SK-N-SH (cell line): Measurements from ENCODE around the gene SMYD1. TPM values are rescaled to one million over a fixed set of nuclear protein-coding genes. Genes with fewer than 3 reads are reported as not detected.

Experiments used
- CTCF ChIA-PET: fragments of 300-600, 350-600 bp; formaldehyde crosslinking; extraction: SDS; loops from one replicate; lab custom pipeline; 2021; lab: Yijun Ruan, JAX
- POLR2A ChIA-PET: fragments of 350-600 bp; sonication (Branson Sonifier 250); formaldehyde crosslinking; extraction: SDS; loops from one replicate; lab custom pipeline; 2020; ENCODE audit warnings: antibody characterized with exemption, inconsistent platforms; lab: Yijun Ruan, JAX
- DNase-seq: peaks from one replicate; pipeline ENCODE4 v3.0.0; 2012
- H2AFZ ChIP-seq: fragments of 200-600 bp; sonication (generic); 2 replicates; pipeline ENCODE4 v1.8.1; 2016; ENCODE audit warnings: antibody characterized with exemption, mild to moderate bottlenecking, low read depth
- H3F3A ChIP-seq: fragments of 200-600 bp; sonication (generic); replicated peaks from 2 replicates; pipeline ENCODE3; 2016; ENCODE audit warnings: antibody characterized with exemption, mild to moderate bottlenecking; ENCODE audit not compliant: insufficient read depth
- H3K27ac ChIP-seq, 2 experiments: fragments of 200-500 bp in 1 of 2; fragments of 200-600 bp in 1 of 2; sonication (Bioruptor generic) in 1 of 2; sonication (generic), shearing (Covaris generic) in 1 of 2; 2 replicates each; pipeline versions ENCODE4 v1.5.1 to v1.6.1; 2014 to 2016; ENCODE audit warnings: low read depth in 2 of 2, inconsistent platforms in 1 of 2, low read length in 1 of 2, mild to moderate bottlenecking in 1 of 2, mixed read lengths in 1 of 2
- H3K27me3 ChIP-seq: fragments of 200-600 bp; sonication (generic), shearing (Covaris generic); 2 replicates; pipeline ENCODE4 v1.6.1; 2016; ENCODE audit warnings: mixed run types; ENCODE audit not compliant: insufficient read depth
- H3K36me3 ChIP-seq, 2 experiments: fragments of 200-500 bp in 1 of 2; fragments of 200-600 bp in 1 of 2; sonication (Bioruptor generic) in 1 of 2; sonication (generic) in 1 of 2; replicated peaks in 1 of 2; 2 replicates each; pipeline versions ENCODE3 to v1.5.1; 2014 to 2016; ENCODE audit warnings: low read length in 1 of 2, mild to moderate bottlenecking in 1 of 2; ENCODE audit not compliant: insufficient read depth in 2 of 2, control insufficient read depth in 1 of 2
- H3K4me1 ChIP-seq, 2 experiments: fragments of 200-500 bp in 1 of 2; fragments of 200-600 bp in 1 of 2; sonication (Bioruptor generic) in 1 of 2; sonication (generic), shearing (Covaris generic) in 1 of 2; 2 replicates each; pipeline versions ENCODE4 v1.5.1 to v1.6.1; 2014 to 2016; ENCODE audit warnings: low read depth in 1 of 2, low read length in 1 of 2, mixed run types in 1 of 2; ENCODE audit not compliant: insufficient read depth in 2 of 2, control insufficient read depth in 1 of 2
- H3K4me2 ChIP-seq: fragments of 200-600 bp; sonication (generic), shearing (Covaris generic); 2 replicates; pipeline ENCODE4 v1.6.1; 2017; ENCODE audit warnings: mixed run types
- H3K4me3 ChIP-seq, 2 experiments: fragments of 200-500 bp in 1 of 2; fragments of 200-600 bp in 1 of 2; sonication (Bioruptor generic) in 1 of 2; sonication (generic), shearing (Covaris generic) in 1 of 2; 2 replicates each; pipeline versions ENCODE4 v1.5.1 to v1.8.1; 2014 to 2016; ENCODE audit warnings: low read depth in 2 of 2, inconsistent platforms in 1 of 2, low read length in 1 of 2, mild to moderate bottlenecking in 1 of 2, mixed read lengths in 1 of 2, moderate library complexity in 1 of 2
- H3K79me2 ChIP-seq: fragments of 200-600 bp; sonication (generic); 2 replicates; pipeline ENCODE4 v1.8.1; 2017; ENCODE audit warnings: mild to moderate bottlenecking; ENCODE audit not compliant: insufficient read depth
- H3K9ac ChIP-seq: fragments of 200-600 bp; sonication (generic); 2 replicates; pipeline ENCODE4 v1.6.1; 2017; ENCODE audit warnings: mixed run types
- H3K9me2 ChIP-seq: fragments of 200-600 bp; sonication (generic); 2 replicates; pipeline ENCODE4 v1.6.1; 2017; ENCODE audit warnings: mixed run types
- H3K9me3 ChIP-seq: fragments of 200-600 bp; sonication (generic); 2 replicates; pipeline ENCODE4 v1.6.1; 2017; ENCODE audit warnings: mixed run types, mild to moderate bottlenecking, moderate library complexity
- H4K20me1 ChIP-seq: fragments of 200-600 bp; sonication (generic); 2 replicates; pipeline ENCODE4 v1.6.1; 2017; ENCODE audit warnings: mild to moderate bottlenecking, mixed run types; ENCODE audit not compliant: insufficient read depth
- CHD2 ChIP-seq: fragments of 150-350 bp; IDR thresholded peaks from 2 replicates; pipeline ENCODE4 v1.6.1; 2018; ENCODE audit warnings: low read length; ENCODE audit not compliant: partially characterized antibody
- ELF1 ChIP-seq: IDR thresholded peaks from 2 replicates; pipeline ENCODE4 v1.4.0; 2012
- EZH2phosphoT487 ChIP-seq: fragments of 200-600 bp; sonication (generic); IDR thresholded peaks from 2 replicates; pipeline ENCODE4 v1.6.1; 2017; ENCODE audit warnings: low read depth, mixed run types, mild to moderate bottlenecking, antibody characterized with exemption, moderate library complexity, borderline replicate concordance
- FOXM1 ChIP-seq: IDR thresholded peaks from 2 replicates; pipeline ENCODE4 v1.4.0; 2012; ENCODE audit warnings: low read depth, mild to moderate bottlenecking
- MEF2A ChIP-seq: IDR thresholded peaks from 2 replicates; pipeline ENCODE4 v1.4.0; 2012; ENCODE audit warnings: low read depth, borderline replicate concordance
- MXI1 ChIP-seq: IDR thresholded peaks from 2 replicates; pipeline ENCODE4 v1.6.1; 2012; ENCODE audit warnings: mild to moderate bottlenecking, low read depth, low read length, improper control_type of control experiment
- NFIC ChIP-seq: IDR thresholded peaks from 2 replicates; pipeline ENCODE4 v1.4.0; 2012; ENCODE audit warnings: borderline replicate concordance
- POLR2AphosphoS5 ChIP-seq: IDR thresholded peaks from 2 replicates; pipeline ENCODE4 v1.6.1; 2012; ENCODE audit warnings: low read depth, low read length
- RCOR1 ChIP-seq: fragments of 150-350 bp; IDR thresholded peaks from 2 replicates; pipeline ENCODE4 v1.6.1; 2017; ENCODE audit warnings: antibody characterized with exemption, low read length
- RFX5 ChIP-seq: IDR thresholded peaks from 2 replicates; pipeline ENCODE4 v1.6.1; 2012; ENCODE audit warnings: mild to moderate bottlenecking, improper control_type of control experiment, low read length
- YY1 ChIP-seq: IDR thresholded peaks from 2 replicates; pipeline ENCODE4 v1.4.0; 2012; ENCODE audit warnings: low read depth, mild to moderate bottlenecking
- WGBS: methylation state at CpG from one replicate; pipeline ENCODE4 v1.1.6; 2017; ENCODE audit warnings: low lambda C conversion rate; 5-methylcytosine and 5-hydroxymethylcytosine counted together
- polyA plus RNA-seq, 3 experiments: library from polyadenylated mRNA; depleted of rRNA; stranded (reverse); fragments of >200 nt; gene quantifications; 2 replicates each; pipeline ENCODE4 v1.2.3, GENCODE V29; 2012
- TF ChIP-seq, protein P1 (sequence below): IDR thresholded peaks from 2 replicates; pipeline ENCODE4 v1.4.0; 2012; ENCODE audit warnings: low read depth
- TF ChIP-seq, protein P2 (sequence below): fragments of 150-350 bp; IDR thresholded peaks from 2 replicates; pipeline ENCODE4 v1.6.1; 2016; ENCODE audit warnings: mild to moderate bottlenecking, low read depth, low read length

SMYD1 gene
- polyA plus RNA-seq, 1 of the 3 experiments (the other 2 are of a cell fraction): not detected

- no peaks in the 10 kb centered on the region for H3K27me3 ChIP-seq
- TF ChIP-seq, protein P1, sequence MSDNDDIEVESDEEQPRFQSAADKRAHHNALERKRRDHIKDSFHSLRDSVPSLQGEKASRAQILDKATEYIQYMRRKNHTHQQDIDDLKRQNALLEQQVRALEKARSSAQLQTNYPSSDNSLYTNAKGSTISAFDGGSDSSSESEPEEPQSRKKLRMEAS: no peak
- TF ChIP-seq MXI1 (no peak), EZH2phosphoT487 (no peak), NFIC (no peak), POLR2AphosphoS5 (no peak), YY1 (no peak), RFX5 (no peak), CHD2 (no peak), RCOR1 (no peak), MEF2A (no peak), FOXM1 (no peak)
- TF ChIP-seq, protein P2, sequence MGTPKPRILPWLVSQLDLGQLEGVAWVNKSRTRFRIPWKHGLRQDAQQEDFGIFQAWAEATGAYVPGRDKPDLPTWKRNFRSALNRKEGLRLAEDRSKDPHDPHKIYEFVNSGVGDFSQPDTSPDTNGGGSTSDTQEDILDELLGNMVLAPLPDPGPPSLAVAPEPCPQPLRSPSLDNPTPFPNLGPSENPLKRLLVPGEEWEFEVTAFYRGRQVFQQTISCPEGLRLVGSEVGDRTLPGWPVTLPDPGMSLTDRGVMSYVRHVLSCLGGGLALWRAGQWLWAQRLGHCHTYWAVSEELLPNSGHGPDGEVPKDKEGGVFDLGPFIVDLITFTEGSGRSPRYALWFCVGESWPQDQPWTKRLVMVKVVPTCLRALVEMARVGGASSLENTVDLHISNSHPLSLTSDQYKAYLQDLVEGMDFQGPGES: no peak
- H3K4me3 ChIP-seq: no peak overlapping the region
- no peaks in the 10 kb centered on the region for H3K9me3 ChIP-seq
- H3K4me2 ChIP-seq: no peak overlapping the region
- no peaks in the 10 kb centered on the region for H4K20me1 ChIP-seq
- DNase-seq: no peak
- H3K9me2 ChIP-seq: no peaks in the 10 kb centered on the region
- WGBS: 47% methylated on average over 4 of the region's 5 CpGs
- H3K27ac ChIP-seq: no peak overlapping the region
- no peak overlapping the region for H3K9ac ChIP-seq
- no peak overlapping the region for H2AFZ ChIP-seq
- no peaks in the 10 kb centered on the region for H3K36me3 ChIP-seq
- no peaks in the 10 kb centered on the region for H3F3A ChIP-seq
- POLR2A ChIA-PET: no interaction called here
- no peaks in the 10 kb centered on the region for H3K4me1 ChIP-seq
- CTCF ChIA-PET: interaction anchor here (0.6 to 1.1 kb wide), 2 partner anchors 13 to 36 kb away, joined by 3 to 4 read pairs; no protein-coding TSS in a partner anchor
- H3K79me2 ChIP-seq: no peaks in the 10 kb centered on the region
Measured at GRCh38 chr2:88096708-88097107, 29.1 kb downstream of the SMYD1 start.

DNA sequence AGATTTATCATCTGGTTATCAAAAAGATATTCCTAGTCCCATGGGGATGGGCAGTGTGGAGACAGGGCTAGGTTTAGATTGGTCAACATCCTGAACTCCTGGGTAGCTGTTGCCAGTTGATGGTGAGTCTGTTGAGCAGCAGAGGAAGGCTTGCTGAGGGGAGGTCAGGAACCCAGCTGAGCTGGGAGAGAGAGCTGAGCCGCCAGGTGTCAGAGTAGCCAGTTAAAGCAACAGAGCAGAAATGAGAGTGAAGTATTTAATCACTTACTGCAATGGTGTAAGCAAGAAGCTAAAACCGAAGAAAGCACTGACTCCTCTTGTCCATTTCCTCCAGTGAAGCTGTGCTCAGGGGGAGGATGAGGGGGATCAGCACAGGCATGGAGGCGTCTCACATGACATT is 29.6 kb downstream of the SMYD1 start:
- H3K4me1 ChIP-seq: no peaks in the 10 kb centered on the region
- no peak for TF ChIP-seq RFX5
- TF ChIP-seq ELF1: no peak
- no peaks in the 10 kb centered on the region for H3K9me2 ChIP-seq
- no peaks in the 10 kb centered on the region for H3K36me3 ChIP-seq
- H4K20me1 ChIP-seq: no peaks in the 10 kb centered on the region
- no peak overlapping the region for H2AFZ ChIP-seq
- no peaks in the 10 kb centered on the region for H3K79me2 ChIP-seq
- H3K27me3 ChIP-seq: no peaks in the 10 kb centered on the region
- H3K27ac ChIP-seq: no peak overlapping the region
- H3K4me3 ChIP-seq: no peak overlapping the region
- H3K9ac ChIP-seq: no peak overlapping the region
- ChIA-PET POLR2A (no interaction called here), CTCF (no interaction called here)
- H3F3A ChIP-seq: no peaks in the 10 kb centered on the region
- no peak overlapping the region for H3K4me2 ChIP-seq
- no peaks in the 10 kb centered on the region for H3K9me3 ChIP-seq
- WGBS: 40% methylated on average over 3 of the region's 3 CpGs
- DNase-seq: no peak
